HL-60 (cell line): ENCODE results near the gene DAPK1.

Source experiments
- POLR2AphosphoS5 ChIP-seq: IDR thresholded peaks from 2 replicates; pipeline ENCODE4 v1.6.1; 2012; ENCODE audit warnings: low read depth
- TF ChIP-seq, protein P1 (sequence below): IDR thresholded peaks from one replicate; pipeline ENCODE4 v1.5.1; 2011; ENCODE audit warnings: low read length, control low read depth, inconsistent platforms; ENCODE audit not compliant: insufficient read depth
- TF ChIP-seq, protein P2 (sequence below): IDR thresholded peaks from 2 replicates; pipeline ENCODE4 v1.6.1; 2012; ENCODE audit warnings: low read depth; ENCODE audit not compliant: insufficient replicate concordance

DNA sequence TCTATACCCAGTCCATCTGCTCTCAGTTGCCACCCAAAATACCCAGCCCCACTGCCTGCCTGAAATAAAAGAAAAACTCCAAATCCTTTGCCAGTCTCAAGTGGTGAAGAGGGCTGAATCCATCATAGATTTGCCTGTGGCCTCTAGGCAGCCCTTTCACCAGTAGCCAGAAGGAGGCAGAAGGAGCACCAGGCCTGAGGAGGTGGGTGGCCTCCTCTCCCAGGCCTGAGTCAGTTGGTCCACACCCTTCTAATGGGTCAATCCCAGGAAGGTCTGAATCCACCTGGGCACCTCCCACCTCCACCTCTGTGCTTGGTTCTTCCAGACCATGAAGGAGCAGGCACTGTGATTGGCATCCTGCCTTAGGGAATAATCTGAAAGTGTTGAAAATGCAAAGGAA, 97.0 kb downstream of the DAPK1 start:
- TF ChIP-seq, protein P1, sequence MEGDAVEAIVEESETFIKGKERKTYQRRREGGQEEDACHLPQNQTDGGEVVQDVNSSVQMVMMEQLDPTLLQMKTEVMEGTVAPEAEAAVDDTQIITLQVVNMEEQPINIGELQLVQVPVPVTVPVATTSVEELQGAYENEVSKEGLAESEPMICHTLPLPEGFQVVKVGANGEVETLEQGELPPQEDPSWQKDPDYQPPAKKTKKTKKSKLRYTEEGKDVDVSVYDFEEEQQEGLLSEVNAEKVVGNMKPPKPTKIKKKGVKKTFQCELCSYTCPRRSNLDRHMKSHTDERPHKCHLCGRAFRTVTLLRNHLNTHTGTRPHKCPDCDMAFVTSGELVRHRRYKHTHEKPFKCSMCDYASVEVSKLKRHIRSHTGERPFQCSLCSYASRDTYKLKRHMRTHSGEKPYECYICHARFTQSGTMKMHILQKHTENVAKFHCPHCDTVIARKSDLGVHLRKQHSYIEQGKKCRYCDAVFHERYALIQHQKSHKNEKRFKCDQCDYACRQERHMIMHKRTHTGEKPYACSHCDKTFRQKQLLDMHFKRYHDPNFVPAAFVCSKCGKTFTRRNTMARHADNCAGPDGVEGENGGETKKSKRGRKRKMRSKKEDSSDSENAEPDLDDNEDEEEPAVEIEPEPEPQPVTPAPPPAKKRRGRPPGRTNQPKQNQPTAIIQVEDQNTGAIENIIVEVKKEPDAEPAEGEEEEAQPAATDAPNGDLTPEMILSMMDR: no peak
- no peak for TF ChIP-seq POLR2AphosphoS5
- TF ChIP-seq, protein P2, sequence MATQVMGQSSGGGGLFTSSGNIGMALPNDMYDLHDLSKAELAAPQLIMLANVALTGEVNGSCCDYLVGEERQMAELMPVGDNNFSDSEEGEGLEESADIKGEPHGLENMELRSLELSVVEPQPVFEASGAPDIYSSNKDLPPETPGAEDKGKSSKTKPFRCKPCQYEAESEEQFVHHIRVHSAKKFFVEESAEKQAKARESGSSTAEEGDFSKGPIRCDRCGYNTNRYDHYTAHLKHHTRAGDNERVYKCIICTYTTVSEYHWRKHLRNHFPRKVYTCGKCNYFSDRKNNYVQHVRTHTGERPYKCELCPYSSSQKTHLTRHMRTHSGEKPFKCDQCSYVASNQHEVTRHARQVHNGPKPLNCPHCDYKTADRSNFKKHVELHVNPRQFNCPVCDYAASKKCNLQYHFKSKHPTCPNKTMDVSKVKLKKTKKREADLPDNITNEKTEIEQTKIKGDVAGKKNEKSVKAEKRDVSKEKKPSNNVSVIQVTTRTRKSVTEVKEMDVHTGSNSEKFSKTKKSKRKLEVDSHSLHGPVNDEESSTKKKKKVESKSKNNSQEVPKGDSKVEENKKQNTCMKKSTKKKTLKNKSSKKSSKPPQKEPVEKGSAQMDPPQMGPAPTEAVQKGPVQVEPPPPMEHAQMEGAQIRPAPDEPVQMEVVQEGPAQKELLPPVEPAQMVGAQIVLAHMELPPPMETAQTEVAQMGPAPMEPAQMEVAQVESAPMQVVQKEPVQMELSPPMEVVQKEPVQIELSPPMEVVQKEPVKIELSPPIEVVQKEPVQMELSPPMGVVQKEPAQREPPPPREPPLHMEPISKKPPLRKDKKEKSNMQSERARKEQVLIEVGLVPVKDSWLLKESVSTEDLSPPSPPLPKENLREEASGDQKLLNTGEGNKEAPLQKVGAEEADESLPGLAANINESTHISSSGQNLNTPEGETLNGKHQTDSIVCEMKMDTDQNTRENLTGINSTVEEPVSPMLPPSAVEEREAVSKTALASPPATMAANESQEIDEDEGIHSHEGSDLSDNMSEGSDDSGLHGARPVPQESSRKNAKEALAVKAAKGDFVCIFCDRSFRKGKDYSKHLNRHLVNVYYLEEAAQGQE: no peak
